ENCODE data around the gene STK26.
"Not testable (repeated sequence)": the region's sequence is repeated elsewhere in the genome, so short reads cannot be mapped to it uniquely, and the experiment has no call there.

The STK26 gene

DNA sequence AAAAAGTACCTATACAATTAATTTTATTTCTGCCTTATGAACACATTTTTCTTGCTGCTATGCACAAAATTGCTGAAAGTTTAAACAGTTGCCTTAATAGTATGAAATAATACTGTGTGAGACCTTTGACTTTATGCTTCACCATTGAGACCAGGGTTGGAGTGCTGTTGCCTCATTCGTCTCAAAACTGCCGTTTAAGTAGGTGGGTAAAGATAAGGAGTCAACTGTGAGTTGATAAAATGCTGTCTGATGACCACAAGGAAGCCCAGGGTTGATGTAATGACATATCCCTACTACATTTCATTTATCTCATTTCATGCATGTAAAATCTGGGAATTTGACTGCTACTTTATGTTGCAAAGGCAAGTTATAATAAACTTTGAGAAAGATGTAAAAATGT, 23.4 kb downstream of the STK26 start:
- Mint-ChIP-seq H3K27ac (no peak overlapping the region), H3K4me3 (no peak overlapping the region), H3K27me3 (no peaks in the 10 kb centered on the region), H3K4me1 (ENCODE audit: low read depth) (peaks cover 11% of the 10 kb centered on the region), H3K36me3 (ENCODE audit: low read depth) (no peaks in the 10 kb centered on the region), H3K9me3 (no peaks in the 10 kb centered on the region)
- intact Hi-C loops (cut with micrococcal nuclease) = no loop called here

DNA sequence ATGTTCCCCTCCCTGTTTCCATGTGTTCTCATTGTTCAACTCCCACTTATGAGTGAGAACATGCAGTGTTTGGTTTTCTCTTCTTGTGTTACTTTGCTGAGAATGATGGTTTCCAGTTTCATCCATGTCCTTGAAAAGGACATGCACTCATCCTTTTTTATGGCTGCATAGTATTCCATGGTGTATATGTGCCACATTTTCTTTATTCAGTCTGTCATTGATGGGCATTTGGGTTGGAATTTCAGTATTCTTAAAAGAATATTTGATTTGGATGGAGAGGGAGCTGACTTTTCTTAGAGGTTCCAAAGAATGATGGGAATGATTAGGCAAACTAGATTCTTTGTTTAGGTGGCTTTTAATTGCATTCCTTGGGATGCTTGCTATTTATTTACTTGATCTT, 28.7 kb downstream of the STK26 start:
- H3K4me3 Mint-ChIP-seq; H3K36me3 Mint-ChIP-seq (ENCODE audit: low read depth); H3K9me3 Mint-ChIP-seq; H3K4me1 Mint-ChIP-seq (ENCODE audit: low read depth); H3K27ac Mint-ChIP-seq; intact Hi-C loops (cut with micrococcal nuclease); H3K27me3 Mint-ChIP-seq: not testable (repeated sequence)

DNA sequence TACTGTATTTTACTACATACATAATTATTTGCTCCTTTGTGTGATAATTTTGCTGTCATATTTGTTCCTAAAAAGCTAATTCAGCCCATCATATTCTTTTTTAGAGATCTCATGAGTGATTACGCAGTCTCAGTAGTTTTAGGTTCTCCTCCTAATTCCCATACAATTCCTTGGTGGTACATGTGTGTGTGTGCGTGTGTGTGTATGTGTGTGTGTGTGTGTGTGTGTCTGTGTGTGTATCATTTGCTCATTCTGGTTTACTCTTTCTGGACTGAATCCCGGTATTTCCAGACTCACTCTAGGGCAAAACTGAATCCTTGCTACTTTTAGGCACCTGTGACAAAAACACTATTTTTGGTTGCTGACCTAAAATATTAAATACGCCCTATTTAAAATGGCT, 34.9 kb downstream of the STK26 start:
- intact Hi-C loops (cut with micrococcal nuclease) = no loop called here
- no peaks in the 10 kb centered on the region for H3K27me3 Mint-ChIP-seq
- H3K4me3 Mint-ChIP-seq = no peak overlapping the region
- H3K9me3 Mint-ChIP-seq = no peaks in the 10 kb centered on the region
- no peak overlapping the region for H3K27ac Mint-ChIP-seq
- H3K4me1 Mint-ChIP-seq (ENCODE audit: low read depth) = peaks cover 3% of the 10 kb centered on the region
- peaks cover 13% of the 10 kb centered on the region for H3K36me3 Mint-ChIP-seq (ENCODE audit: low read depth)

DNA sequence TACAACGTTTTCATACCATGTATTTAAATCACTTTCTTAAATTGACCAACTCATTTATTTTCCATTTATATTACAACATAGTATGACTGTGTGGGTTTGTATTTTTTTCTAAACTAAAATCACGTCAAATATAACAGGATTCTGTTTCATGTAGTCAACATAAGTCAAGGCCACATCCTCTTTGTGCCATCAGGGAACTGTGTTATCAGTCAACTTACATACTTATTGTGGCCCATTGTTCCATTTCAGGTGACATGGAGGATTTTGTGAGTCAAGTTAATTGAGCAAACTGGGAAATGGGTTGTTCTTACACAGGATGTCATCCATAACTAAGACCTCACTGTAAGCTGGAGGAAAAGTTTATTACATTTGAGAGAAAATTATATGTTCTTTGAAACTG, 35.9 kb downstream of the STK26 start:
- no peak overlapping the region for H3K27ac Mint-ChIP-seq
- intact Hi-C loops (cut with micrococcal nuclease) = no loop called here

DNA sequence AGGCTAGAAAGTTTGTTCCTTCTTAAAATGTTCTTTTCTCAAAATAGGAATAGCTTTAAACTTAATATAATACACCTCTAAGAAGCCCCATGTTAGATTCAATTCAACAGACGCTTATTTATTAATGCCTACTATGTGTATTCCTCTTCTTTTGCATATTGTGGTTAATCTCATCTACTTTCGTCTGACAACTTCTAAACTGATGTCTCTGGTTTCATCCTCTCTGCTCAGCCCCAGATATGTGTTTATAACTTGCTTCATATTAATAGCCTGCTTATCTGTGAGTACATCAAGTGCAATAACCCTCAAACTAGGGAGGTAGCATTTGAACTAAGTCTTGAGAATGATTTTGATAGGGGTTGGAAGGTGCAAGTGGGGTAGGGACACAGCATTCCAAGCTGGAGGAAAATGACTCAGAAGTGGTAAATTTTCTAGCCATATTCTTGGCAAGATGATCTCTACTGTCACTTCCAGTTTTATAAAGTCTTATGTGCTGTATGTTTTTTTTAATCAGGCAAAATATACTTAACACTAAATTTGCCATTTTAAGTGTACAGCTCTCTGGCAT, 37.0 kb downstream of the STK26 start:
- Mint-ChIP-seq H3K27me3 (no peaks in the 10 kb centered on the region), H3K27ac (no peak overlapping the region), H3K4me1 (ENCODE audit: low read depth) (no peaks in the 10 kb centered on the region), H3K9me3 (no peaks in the 10 kb centered on the region), H3K36me3 (ENCODE audit: low read depth) (peaks cover 13% of the 10 kb centered on the region), H3K4me3 (no peak overlapping the region)
- intact Hi-C loops (cut with micrococcal nuclease) = no loop called here

More for the DNA sequence above, 35.9 kb downstream of the STK26 start:
- H3K4me1 Mint-ChIP-seq (ENCODE audit: low read depth) = no peaks in the 10 kb centered on the region
- H3K9me3 Mint-ChIP-seq = no peaks in the 10 kb centered on the region
- H3K27me3 Mint-ChIP-seq = no peaks in the 10 kb centered on the region
- no peak overlapping the region for H3K4me3 Mint-ChIP-seq
- peaks cover 13% of the 10 kb centered on the region for H3K36me3 Mint-ChIP-seq (ENCODE audit: low read depth)

DNA sequence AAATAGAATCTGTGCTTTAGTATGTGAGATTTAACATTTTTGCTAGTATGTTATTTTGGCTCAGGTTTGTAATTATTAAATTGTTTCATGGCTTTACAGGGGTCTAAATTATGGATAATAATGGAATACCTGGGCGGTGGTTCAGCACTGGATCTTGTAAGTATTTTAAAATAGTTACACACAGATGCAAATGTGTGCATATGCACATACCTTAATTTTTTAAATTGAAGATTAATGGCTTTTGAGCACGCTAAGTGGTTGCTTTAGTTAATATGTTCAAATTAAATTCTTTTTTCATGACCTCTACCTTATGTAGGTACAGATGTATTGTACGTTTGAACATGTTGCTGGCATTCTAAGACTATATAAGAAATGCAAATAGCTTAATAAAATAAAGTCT, 40.2 kb downstream of the STK26 start:
- Mint-ChIP-seq H3K9me3 (no peaks in the 10 kb centered on the region), H3K4me1 (ENCODE audit: low read depth) (no peaks in the 10 kb centered on the region)
- intact Hi-C loops (cut with micrococcal nuclease) = no loop called here

DNA sequence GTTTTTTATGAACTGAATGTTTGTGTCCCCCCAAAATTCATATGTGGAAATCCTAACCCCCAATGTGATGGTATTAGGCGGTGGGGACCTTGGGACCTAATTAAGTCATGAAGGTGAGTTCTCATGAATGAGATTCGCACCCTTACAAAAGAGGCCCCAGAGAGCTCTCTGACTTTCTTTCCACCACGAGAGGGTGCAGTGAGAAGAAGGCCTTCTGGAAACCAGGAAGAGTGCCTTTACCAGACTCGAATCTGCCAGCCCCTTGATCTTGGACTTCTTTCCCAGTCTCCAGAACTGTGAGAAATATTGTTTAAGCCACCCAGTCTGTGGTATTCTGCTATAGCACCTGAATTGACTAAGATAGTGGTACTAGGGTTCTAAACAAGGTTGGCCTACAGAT, 40.8 kb downstream of the STK26 start:
- Mint-ChIP-seq H3K27me3 (no peaks in the 10 kb centered on the region), H3K4me3 (no peak overlapping the region), H3K27ac (no peak overlapping the region), H3K4me1 (ENCODE audit: low read depth) (no peaks in the 10 kb centered on the region), H3K36me3 (ENCODE audit: low read depth) (peaks cover 17% of the 10 kb centered on the region), H3K9me3 (no peaks in the 10 kb centered on the region)
- intact Hi-C loops (cut with micrococcal nuclease) = no loop called here

More for the DNA sequence above, 40.2 kb downstream of the STK26 start:
- Mint-ChIP-seq H3K36me3 (ENCODE audit: low read depth) (peaks cover 12% of the 10 kb centered on the region), H3K27me3 (no peaks in the 10 kb centered on the region), H3K27ac (no peak overlapping the region), H3K4me3 (no peak overlapping the region)

DNA sequence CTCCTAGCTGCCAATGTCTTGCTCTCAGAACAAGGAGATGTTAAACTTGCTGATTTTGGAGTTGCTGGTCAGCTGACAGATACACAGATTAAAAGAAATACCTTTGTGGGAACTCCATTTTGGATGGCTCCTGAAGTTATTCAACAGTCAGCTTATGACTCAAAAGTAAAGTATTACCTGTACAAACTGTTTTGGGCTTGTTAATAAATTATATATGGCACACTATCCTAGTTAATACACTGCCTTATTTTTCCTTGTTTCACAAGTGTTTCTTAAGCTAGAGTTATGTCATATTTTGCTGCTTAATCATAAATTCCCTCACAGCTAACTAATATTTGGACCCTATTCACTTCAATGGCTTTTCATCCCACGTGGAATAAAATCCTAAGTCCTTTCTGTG, 45.3 kb downstream of the STK26 start:
- Mint-ChIP-seq H3K36me3 (ENCODE audit: low read depth) (peaks cover 20% of the 10 kb centered on the region), H3K9me3 (no peaks in the 10 kb centered on the region), H3K4me1 (ENCODE audit: low read depth) (no peaks in the 10 kb centered on the region), H3K27me3 (no peaks in the 10 kb centered on the region), H3K4me3 (no peak overlapping the region), H3K27ac (no peak overlapping the region)
- intact Hi-C loops (cut with micrococcal nuclease) = no loop called here

DNA sequence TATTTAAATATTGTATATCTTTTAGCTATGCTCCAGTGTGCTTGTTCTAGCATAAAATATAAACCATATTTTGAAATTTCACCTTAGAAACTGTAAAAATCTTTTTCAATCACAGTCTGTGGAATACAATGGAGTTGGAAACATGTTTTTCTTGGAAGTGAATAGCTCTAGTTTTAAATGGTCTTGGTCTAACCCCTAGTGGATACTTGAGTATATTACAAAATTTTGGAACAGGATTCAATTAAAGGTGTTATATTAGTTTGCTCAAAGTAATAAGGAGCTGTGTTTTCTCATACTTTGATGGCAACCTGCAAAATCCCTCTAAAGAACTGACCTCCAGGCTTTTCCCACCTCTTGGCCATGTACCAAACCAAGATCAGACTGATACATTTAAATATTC, 48.2 kb downstream of the STK26 start:
- Mint-ChIP-seq H3K4me1 (ENCODE audit: low read depth) (no peaks in the 10 kb centered on the region), H3K27ac (no peak overlapping the region), H3K36me3 (ENCODE audit: low read depth) (peaks cover 25% of the 10 kb centered on the region), H3K27me3 (no peaks in the 10 kb centered on the region), H3K9me3 (no peaks in the 10 kb centered on the region), H3K4me3 (no peak overlapping the region)
- intact Hi-C loops (cut with micrococcal nuclease) = loop anchor here (5.0 kb wide), 1 partner anchor 229 kb away; no protein-coding TSS in a partner anchor

DNA sequence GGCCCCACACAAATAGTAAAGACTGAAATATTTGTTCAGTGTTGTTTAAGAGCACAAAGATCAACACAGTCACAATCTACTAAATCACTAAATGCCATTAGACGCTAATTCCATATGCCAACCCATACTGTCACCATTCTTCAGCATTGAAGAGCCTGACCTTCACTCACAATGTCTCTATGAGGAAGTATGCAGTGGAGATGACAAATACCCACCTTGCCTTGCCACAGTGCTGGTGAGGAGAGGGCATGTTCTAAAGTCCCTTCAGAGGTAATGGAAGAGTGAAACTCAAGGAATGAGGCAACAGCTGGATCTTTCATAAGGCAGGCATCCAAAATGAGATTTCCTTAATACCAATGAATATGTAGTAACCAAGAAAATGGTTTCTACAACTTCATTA, 54.3 kb downstream of the STK26 start:
- Mint-ChIP-seq H3K27me3 (no peaks in the 10 kb centered on the region), H3K4me1 (ENCODE audit: low read depth) (peaks cover 4% of the 10 kb centered on the region), H3K4me3 (no peak overlapping the region), H3K36me3 (ENCODE audit: low read depth) (peaks cover 6% of the 10 kb centered on the region), H3K9me3 (no peaks in the 10 kb centered on the region), H3K27ac (no peak overlapping the region)
- intact Hi-C loops (cut with micrococcal nuclease) = no loop called here

DNA sequence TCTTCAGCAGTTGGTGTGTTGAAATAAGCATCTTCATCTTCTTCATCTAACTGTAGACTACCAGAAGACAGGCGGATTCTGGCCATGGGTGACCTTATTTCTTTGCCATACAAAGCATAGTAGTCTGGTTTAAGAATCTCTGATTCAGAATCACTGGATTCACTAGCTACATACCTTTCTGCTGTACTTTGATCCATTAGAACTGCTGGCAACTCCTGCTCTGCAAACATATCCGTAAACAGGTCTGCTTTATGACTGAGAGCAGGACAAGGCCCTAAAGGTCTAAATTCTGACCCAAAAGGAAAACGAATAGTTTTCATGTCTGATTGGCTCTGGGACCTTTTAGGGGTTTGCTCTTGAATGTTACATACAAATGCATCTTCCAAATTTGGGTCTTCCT, 54.8 kb downstream of the STK26 start:
- H3K27me3 Mint-ChIP-seq = no peaks in the 10 kb centered on the region
- no peaks in the 10 kb centered on the region for H3K9me3 Mint-ChIP-seq
- no peak overlapping the region for H3K4me3 Mint-ChIP-seq
- intact Hi-C loops (cut with micrococcal nuclease) = no loop called here
- H3K4me1 Mint-ChIP-seq (ENCODE audit: low read depth) = peaks cover 4% of the 10 kb centered on the region
- H3K36me3 Mint-ChIP-seq (ENCODE audit: low read depth) = peaks cover 5% of the 10 kb centered on the region
- no peak overlapping the region for H3K27ac Mint-ChIP-seq

DNA sequence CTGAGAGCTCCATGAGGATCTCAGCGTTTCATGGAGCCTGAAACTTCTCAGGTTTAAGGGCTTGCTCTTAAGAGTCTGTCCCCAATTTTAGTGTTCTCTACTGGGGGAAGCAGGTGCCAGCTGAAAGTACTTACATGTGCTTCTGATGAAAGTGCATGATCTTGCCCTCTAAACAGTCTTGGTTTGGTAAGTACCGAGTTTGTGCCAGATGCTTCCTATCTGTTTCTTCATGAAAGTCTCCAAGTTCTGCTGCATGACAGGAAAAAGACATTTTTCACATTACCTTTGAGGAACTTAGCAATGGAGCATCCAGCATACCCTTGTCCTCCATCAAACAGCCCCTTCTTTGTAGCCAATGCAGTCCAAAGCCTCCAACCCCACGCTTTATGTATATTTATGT, 62.7 kb downstream of the STK26 start:
- H3K27me3 Mint-ChIP-seq = no peaks in the 10 kb centered on the region
- no peaks in the 10 kb centered on the region for H3K9me3 Mint-ChIP-seq
- peaks cover 7% of the 10 kb centered on the region for H3K4me1 Mint-ChIP-seq (ENCODE audit: low read depth)
- H3K4me3 Mint-ChIP-seq = no peak overlapping the region
- no peak overlapping the region for H3K27ac Mint-ChIP-seq
- intact Hi-C loops (cut with micrococcal nuclease) = no loop called here
- H3K36me3 Mint-ChIP-seq (ENCODE audit: low read depth) = no peaks in the 10 kb centered on the region

DNA sequence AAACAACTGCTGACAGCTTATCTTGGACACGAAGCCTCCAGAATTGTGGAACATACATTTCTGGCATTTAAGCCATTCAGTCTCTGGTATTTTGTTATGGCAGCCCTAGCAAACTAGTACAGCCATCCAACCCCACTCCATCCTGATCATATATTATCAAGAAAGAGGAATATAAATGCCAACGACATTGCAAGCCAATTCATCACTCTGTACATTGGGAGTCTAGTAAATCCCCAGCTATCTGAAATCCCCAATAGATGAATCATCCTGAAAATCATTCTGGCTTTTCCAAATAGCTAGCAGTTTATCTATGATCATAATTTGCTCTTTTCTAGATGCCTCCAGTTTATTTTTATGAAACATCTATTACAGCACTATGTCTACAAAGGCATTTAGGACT, 63.6 kb downstream of the STK26 start:
- H3K27ac Mint-ChIP-seq = no peak overlapping the region
- H3K27me3 Mint-ChIP-seq = no peaks in the 10 kb centered on the region
- no peak overlapping the region for H3K4me3 Mint-ChIP-seq
- intact Hi-C loops (cut with micrococcal nuclease) = no loop called here
- no peaks in the 10 kb centered on the region for H3K36me3 Mint-ChIP-seq (ENCODE audit: low read depth)
- H3K9me3 Mint-ChIP-seq = no peaks in the 10 kb centered on the region
- H3K4me1 Mint-ChIP-seq (ENCODE audit: low read depth) = peaks cover 11% of the 10 kb centered on the region

DNA sequence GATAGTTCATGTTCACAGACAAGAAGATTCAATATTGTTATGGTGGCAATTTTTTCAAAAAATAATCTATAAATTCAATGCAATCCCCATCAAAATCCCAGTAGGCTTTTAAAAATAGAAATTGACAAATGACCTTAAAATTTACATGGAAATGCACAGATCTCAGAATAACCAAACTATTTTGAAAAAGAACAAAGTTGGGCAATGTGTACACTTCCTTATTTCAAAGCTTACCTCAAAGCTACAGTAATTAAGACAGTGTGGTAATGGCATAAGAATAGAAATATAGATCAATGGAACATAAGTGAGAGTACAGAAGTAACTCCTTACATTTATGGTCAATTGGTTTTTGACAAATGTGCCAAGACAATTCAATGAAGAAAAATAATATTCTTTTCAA, 65.8 kb downstream of the STK26 start:
- no peaks in the 10 kb centered on the region for H3K36me3 Mint-ChIP-seq (ENCODE audit: low read depth)
- H3K9me3 Mint-ChIP-seq = no peaks in the 10 kb centered on the region
- peaks cover 11% of the 10 kb centered on the region for H3K4me1 Mint-ChIP-seq (ENCODE audit: low read depth)
- no peaks in the 10 kb centered on the region for H3K27me3 Mint-ChIP-seq
- H3K4me3 Mint-ChIP-seq = no peak overlapping the region
- H3K27ac Mint-ChIP-seq = no peak overlapping the region
- intact Hi-C loops (cut with micrococcal nuclease) = no loop called here

DNA sequence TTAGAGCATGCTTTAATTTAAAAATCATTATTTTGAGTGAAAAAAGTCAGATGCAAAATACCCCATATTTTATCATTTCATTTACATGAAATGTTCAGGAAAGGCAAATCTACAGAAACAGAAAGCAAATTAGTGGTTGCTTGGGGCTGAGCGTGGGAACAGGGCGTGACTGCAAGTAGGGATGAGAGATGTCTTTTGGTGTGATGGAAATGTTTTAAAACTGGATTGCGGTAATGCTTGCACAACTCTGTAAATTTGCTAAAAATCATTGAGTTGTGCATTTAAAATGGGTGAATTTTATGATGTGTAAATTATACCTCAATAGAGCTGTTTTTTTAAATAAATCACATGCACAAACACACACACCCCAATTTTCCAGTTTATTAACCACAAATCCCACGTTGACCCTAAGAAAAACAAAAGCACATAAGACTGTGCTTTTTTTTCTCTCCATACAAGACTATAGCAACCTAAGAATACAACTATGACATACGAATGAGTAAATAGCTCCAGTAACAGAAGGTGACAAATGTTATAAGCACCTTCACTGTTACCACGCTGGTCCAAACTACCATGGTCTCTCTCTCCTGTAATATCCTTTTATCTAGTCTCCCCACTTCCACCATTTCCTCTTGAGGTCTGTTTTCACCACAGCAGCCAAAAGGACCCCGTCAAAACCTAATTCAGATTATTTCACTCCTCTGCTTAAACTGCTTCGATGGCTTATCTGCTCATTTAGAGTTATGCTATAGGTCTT, 67.5 kb downstream of the STK26 start:
- Mint-ChIP-seq H3K4me1 (ENCODE audit: low read depth) (peaks cover 11% of the 10 kb centered on the region), H3K36me3 (ENCODE audit: low read depth) (no peaks in the 10 kb centered on the region), H3K27ac (no peak overlapping the region), H3K27me3 (no peaks in the 10 kb centered on the region), H3K9me3 (no peaks in the 10 kb centered on the region), H3K4me3 (no peak overlapping the region)
- intact Hi-C loops (cut with micrococcal nuclease) = loop anchor here (10.0 kb wide), 1 partner anchor 524 kb away; no protein-coding TSS in a partner anchor
